ENCODE data around the gene ARMC6.

DNA sequence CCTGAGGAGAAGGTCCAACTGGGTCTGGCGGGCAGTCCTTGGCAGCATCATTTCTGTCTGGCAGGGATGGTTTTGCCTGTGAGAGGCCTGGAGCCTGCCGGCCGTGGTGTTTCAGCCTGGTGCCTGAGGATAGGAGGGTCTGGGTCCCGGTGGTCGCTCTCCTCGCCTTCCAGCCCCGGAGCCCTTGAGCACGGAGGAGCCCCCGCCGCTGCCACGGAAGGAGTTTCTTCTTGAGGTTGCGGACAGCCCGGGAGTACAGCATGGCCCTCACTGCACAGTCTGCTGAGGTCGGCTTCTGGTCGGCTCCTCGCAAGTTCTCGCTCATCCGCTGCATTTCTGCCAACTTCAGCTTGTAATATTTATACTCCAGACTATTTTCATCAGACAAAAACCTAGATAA, 23.5 kb upstream of the ARMC6 start:
- TF ChIP-seq CTCF (IDR thresholded peaks at IDR 0.05) (no peak), POLR2AphosphoS5 (IDR thresholded peaks at IDR 0.05) (no peak)
